GM21447 (cell line): ENCODE data around the gene ZNF354B.
"Not testable (repeated sequence)": the region's sequence is repeated elsewhere in the genome, so short reads cannot be mapped to it uniquely, and the experiment has no call there.

Experiments
- ATAC-seq: cut with Tn5 transposase; IDR thresholded peaks from one replicate; pipeline ENCODE4 v1.9.1; 2021; ENCODE audit not compliant: unreplicated experiment

The ZNF354B gene

DNA sequence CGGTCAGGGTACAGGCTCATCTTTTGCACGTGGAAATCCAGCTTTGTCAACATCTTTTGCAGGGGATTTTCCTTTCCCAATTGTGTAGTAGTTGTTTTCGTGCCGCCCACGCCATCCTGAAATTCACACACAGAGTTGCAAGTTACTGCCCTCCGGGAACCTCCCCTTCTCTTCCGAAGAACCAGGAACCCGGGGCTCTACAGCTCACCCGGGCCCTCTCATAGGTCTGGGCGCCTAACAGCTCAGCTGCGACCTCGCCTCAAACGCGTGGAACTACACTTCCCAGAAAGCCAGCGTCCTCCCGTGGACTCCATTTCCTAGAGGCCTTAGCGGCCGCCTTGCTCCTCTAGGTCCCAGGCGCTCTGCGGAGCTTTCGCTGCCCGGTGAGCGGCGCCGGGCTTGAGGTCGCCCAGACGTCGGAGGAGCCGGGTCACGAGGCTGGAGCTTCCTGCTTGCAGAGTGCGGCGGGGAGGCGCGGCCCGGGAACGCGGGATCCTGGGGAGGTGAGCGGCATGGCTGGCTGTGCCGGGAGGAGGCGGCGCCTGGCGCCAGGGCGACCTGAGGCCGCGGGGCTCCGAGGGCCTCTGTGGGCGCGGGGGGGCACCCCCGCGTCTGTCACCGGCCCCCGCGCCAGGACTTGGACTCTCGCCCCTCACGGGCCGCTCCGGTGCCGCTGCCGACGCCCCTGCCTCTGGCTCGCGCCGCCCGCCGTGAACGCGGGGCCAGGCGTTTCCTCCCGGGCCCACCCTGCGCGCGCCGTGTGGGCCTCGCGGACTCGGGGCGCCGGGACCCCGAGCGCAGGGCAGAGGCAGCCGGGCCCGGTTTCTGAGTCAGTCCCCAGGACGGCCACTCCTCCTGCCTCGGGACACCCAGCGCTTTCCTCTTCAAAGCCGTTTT lies at the start of gene ZNF354B:
Gene ZNF354B (plus strand): TSS at position 329 of the 897 bp plus-strand sequence. CDS start 1,095 bp downstream, outside the sequence.
- ATAC-seq, result peak; percentile 98

DNA sequence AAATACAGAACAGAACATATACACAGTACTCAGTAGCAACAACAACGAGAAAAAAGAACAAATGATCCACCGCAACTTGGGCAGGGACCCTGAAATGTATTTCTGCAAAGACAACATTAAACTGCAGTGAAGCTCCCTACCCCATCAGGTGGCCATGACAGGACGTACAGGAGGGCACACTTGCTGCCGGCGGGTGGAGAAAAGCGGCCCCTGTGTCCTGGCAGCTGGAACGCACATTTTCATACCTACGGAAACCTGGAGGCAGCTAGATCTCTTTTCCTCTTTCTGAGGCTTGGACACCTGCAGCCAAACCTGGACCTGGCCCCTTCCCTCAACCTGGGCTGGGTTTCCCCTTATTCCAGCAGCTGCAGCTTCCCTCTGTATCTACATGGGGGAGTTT lies 42.2 kb upstream of the ZNF354B start:
- no peak for ATAC-seq

DNA sequence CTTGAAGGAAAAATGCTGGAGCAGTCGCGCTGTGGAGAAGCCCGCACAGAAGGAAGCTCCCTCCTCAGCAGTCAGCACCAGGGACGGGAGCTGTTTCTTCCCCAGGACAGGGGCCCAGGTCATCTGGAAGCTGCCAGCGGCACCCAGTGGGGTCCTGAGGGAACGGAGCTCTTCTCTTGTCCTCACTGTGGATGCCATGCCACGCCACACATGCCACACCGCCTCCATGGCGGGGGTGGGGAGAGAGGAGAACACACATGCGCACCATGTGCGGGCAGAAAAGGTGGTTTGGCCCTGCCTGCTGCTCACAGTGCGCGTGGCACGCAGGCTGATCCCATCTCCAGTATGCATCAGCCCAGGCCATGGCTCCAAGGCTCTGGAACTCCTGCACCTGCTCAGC lies 41.7 kb upstream of the ZNF354B start:
- ATAC-seq, result no peak

DNA sequence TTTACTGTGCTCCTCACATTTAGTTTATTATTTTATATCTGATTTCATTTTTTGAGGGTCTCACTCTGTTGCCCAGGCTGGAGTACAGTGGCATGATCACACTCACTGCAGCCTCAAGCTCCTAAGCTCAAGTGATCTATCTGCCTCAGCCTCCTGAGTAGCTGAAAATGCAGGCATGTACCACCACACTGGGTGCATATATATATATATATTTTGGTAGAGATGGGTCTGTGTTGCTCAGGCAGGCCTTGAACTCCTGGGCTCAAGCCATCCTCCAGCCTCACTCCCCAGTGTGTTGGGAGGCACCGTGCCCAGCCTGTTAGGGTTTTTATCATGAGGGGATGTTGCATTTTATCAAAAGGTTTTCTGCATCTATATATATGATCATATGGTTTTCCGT lies 39.8 kb upstream of the ZNF354B start:
- no peak for ATAC-seq

DNA sequence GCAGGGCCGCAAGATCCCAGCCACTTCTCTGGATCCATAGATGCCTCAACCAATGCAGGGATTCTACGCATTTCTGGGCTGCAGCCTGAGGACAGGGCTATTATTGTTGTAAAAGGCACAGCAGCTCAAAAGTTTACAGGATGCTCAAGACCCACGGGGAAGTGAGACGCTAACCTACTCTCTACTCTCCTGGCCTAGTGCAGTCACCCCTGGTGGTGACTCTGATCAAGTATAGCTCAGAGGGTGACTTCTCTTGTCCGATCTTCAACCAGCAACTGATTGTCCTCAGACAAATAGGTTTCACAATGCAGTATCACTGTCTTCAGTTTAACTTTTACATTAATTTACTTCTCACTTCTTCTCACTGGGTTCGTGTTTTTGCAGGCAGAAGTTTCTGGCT lies 34.3 kb upstream of the ZNF354B start:
- no peak for ATAC-seq

DNA sequence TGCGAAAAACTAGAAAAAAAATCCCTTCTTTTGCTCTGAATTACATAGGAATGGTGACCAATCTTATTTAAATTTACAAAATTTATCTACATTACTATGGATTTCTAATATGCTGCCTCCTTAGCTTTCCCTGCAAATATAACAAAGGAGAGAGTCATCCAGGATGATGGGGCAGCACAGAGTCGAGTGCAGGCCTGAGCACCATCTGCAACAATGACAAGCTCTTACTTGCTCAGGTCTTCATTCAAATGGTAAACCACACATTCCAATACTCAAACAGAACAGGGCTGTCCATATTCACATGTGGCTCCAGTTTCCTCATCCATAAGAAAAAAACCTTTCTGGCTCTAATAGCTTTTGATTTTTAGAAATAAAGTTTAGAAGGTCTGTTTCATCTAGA lies 33.5 kb upstream of the ZNF354B start:
- no peak for ATAC-seq

DNA sequence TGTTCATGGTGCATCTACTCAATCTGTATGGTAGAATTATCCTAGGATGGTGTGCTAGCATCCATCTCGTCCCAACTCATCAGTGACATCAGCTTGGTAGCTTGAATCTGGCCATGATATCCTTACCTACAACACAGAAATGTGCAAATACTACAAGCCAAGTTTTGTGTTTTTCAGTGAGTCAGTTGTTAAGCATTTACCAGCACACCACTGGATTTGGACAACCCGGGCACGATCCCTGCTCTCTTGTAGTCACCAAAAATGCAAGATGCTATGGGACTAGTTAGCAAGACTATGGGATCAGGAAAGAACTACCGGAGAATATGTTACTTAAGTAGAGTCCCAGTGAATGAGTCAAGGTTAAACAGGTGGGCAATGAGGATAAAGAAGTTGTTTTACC lies 32.1 kb upstream of the ZNF354B start:
- no peak for ATAC-seq

DNA sequence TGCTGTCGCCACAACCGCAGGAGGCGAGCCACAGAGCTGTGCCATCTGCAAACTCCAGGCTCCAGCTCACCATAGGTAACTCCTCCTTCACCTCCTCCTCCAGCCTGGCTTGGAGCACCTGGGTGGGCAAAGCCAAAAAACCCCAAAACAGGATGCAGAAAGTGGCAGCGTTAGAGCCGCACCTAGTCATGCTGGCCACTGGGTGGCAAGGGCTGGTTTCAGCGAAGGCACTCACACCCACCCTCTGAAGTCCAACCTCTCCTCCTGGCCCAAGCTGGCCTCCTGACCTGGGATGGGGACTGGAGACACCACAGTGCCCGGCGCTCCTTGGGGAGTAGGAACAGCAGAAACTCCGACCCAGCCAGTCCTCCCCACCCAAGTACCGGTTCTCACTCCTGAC lies 28.7 kb upstream of the ZNF354B start:
- ATAC-seq, result no peak

DNA sequence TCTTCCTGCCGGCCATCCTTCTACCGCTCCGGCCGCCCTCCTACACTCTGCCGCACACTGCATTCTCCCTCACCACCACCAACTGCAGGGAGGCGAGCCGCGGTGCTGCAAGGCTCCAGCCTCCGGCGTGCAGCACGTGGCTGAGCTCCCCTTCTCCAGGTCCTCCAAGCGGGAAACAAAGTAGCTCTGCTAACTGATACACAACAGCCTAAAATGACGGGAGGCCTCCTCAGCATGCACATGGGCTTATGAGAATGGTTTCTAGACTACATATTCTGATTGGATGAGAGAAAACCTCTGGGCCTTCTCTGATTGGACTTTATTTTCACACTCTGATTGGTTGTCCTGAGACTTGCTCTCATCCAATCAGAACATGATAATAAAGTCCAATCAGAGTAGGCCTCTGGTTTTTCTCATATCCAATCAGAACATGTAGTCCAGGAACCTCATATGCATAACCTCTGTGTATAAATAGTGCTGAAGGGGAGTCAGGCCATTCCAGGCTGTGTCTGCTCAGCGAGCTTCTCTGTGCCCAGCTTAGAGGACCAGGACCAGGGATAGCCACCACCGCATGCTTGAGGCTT lies 27.0 kb upstream of the ZNF354B start:
- no peak for ATAC-seq

DNA sequence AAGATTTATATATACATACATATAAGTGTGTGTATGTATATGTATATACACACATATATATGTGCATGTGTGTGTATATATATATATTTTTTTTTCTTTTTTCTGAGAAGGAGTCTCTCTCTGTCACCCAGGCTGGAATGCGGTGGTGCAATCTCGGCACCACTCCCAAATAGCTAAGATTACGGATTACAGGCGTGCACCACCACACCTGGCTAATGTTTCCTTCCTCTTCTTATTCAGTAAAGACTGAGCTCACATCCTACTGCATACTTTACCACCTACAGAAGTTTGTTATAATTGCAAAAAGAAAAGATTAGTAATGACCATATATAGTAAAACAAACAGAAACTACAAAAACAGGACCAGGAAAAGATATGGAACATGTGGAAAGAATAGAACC lies 23.1 kb upstream of the ZNF354B start:
- ATAC-seq, result no peak

DNA sequence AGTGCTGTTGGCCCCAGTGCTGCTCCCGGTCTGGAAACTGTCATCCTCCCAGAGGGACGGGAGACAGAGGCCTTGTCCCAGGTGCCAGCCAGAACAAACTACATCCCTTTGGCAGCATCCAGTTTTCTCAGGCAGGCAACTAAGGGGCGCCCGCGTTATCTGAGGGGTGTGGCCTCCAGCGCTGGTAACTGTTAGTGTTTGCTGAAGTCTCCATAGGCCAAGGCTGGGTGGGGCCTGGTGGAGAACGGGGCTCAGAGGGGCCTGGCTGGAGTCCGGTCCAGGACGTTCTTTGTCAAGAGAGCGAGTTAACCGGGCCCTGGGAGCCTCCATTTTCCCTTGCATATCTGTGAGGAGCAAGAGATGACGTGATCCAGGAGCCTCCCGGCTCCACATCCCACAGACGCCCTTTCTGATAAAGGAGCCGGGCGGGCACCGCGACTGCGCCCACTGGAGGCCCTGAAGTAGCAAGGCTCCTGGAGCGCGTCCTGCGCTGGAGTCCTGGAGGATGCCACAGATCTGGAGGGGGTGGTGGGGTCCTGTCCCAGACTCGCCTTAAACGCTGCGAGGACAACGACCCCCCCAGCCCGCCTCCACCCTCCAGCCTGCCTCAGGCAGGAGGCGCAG lies 20.9 kb upstream of the ZNF354B start:
- ATAC-seq, result not testable (repeated sequence)

DNA sequence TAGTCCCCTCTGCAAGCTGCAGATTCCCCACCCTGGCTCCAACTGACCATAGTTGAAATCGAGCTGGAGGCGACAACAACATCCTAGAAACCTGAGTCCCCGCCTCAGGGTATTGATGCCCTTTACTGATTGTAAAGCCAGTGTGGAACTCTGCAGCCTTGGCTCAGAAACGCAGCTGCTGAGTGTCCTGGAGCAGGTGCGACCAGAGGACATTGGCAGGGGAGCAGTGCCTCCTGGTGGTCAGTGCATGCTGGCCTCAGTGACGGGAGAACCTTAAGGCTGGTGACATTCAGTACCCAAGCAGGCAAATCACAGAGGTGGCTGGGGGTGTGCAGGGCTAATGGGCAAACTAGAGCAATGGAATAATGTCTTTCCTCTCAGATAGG lies 20.4 kb upstream of the ZNF354B start:
- ATAC-seq, result no peak

DNA sequence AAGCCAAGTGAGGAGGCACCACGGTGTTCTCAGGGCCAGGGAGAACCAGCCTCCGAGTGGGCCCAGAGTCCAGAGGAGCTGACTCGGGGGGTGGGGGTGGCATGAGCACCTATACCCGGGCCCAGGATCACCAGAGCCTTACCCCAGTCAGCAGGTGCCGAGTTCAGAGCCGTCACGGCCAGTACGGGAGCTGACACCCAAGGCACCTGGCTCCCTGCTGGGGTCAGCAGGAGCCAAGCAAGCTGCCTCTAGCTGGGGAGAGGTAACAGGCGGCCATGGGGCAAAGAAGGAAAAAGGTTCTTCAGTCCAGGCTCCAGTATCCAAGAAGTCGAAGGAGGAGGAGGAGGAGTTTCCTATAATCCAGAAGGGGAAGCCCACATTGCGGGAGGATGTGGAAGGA lies 19.4 kb upstream of the ZNF354B start:
- not testable (repeated sequence) for ATAC-seq

DNA sequence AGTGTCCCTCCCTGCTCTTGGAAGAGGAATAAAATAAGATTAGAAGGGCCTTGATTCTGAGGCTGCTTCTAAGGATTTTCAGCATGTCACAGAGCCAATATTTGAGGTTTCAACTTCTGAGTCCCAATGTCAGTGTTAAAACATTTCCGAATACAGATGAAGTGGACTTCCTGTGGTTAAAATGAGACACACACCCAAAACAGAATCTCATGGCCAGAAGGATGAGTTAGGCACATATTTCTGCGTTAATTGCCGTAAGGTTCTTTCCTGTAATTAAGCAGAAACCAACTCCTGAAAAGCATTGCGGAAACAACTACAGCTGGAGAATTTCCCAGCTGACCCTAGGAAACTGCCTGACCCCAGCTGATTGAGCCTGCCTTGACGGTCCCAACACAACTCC lies 10.4 kb upstream of the ZNF354B start:
- no peak for ATAC-seq

DNA sequence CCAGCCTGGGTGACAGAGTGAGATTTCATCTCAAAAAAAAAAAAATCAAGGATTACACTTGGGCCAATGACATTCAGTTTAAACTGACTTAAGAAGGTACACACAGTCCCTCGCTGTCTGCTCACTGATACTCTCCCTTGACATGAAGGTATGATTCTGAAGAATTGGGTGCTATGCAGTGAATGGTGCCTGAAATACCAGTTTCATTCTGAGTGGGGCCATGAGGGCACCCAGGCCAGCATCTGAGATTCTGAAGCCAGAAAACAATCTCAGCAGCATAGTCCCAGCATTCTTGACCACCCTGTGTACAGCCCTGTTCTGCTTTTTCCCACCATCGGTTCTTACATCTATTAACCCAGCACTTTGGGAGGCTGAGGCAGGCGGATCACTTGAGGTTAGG lies 7.8 kb upstream of the ZNF354B start:
- no peak for ATAC-seq

DNA sequence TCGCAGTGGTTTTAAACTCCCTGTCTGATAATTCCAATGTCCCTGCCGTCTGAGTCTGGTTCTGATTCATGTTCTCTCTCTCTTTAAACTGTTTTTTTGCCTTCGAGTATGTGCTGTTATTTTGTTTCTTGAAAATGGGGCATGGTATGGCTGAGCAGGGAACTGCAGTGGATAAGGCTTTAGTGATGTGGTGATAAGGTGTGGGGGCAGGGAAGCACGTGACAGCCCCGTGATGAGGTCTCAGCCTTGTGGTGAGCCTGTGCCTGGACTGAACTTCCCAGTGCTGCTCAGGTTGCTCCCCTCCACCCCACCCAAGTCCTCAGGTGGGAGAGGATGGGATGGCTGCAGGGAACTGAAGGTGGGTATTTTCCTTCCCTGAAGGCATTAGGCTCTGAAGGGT lies 5.5 kb upstream of the ZNF354B start:
- ATAC-seq, result no peak

DNA sequence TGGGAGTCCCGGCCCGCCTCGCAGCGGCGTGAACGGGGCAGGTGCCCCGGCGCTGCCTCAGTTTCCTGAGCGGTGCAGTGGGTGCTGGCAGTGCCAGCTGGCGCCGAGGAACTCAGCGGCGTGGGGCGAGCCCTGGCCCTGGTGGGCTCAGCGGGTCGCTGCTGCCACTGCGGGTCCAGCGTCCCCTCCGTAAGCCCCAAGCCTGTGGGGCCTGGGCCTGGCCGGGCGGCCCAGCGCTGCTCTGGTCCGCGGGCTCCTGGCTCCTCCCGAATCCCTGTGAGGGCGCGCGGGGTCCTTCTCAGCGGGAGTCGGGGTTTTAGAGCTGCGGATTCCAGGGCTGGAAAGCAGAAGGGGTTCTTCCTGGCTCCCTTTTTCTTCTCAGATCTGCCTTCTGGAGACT lies 862 bp downstream of the ZNF354B start:
- peak; percentile 6 for ATAC-seq

DNA sequence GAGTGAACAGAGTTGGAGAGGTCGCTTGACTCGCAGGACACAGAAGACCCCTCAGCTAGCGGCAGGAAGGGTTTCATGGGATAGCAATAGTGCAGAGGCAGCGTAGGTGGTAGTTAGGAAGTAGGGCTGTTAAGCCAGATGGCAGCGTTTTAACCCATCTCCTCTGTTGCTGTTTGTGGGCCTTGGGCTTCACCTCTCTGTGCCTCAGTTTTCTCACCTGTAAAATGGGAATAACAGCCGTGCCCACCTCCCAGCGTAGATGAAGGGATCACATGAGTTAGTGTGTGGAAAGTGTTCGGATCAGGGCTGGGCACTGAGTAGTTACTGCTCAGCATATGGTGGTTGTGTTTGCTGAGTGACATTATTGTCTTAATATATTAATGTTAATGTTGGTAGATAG lies 1.9 kb downstream of the ZNF354B start:
- ATAC-seq, result no peak

DNA sequence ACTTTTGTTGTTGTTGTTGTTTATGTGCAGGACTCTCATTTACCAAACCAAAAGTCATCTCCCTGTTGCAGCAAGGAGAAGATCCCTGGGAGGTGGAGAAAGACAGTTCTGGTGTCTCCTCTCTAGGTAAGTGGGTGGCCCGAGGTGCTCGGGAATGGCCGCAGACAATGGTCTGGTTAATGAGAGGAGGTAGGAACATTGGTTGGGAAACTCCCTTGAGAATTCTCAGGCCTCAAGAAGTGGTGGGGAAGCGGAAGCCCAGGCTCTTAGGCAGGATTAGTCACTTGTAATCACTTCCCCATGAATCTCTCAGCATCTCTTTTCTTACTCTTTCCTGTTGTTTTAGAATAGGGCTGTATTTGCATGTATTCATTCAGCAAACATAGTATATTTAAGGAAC lies 7.2 kb downstream of the ZNF354B start:
- no peak for ATAC-seq

DNA sequence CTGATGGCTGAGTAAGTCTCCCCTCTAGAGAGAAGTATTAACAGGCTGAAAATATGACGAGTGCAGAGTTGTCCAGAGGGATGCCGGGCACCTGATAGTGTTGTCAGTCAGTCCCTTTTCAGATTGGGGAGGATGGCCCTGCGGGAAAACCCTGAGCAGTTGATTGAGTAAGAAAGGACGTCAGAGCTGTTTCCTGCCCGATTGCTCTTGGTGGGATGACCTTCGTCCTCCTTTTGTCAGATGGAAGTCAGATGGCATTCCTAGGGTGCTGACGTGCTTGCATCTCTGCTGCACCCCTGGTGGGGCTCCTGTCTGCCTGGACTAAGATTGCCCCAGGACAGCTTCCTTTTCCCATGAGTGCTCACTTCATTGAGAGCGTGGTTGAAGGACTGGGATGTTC lies 9.8 kb downstream of the ZNF354B start:
- no peak for ATAC-seq

DNA sequence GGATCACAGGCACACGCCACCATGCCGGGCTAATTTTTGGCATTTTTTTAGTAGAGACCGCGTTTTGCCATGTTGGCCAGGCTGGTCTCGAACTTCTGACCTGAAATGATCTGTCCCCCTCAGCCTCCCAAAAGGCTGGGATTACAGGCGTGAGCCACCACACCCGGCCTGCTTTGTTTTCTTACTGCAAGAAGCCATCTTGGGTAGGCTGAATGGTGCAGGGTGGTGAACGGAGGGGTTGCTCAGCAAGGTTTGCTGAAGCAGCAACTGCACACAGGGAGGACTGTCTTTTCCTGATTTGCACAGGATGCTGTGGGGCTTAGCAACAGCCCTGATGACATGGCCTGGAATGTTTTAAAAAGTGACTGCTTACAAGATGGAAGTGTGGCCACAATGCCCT lies 10.7 kb downstream of the ZNF354B start:
- no peak for ATAC-seq

DNA sequence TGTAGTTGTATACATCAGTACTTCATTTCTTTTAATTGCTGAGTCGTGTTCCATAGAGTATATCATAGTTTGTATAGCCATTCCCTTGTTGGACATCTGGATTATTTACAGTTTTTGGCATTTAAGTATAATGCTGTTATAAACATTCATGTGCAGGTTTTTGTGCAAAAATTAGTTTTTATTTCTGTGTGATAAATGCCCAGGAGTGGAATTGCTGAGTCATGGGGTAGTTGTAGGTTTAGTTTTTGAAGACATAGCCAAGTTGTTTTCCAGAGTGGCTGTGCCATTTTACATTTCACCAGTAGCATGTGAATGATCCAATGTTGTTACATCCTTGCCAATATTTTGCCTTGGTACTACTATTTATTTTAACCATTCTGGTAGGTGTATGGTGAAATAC lies 12.5 kb downstream of the ZNF354B start:
- ATAC-seq, result no peak
